ENCODE measurements around the gene LINC00237. TPM values are rescaled to one million over a fixed set of nuclear protein-coding genes. Genes with fewer than 3 reads are reported as not detected.

Gene LINC00237
- total and polyA plus RNA-seq, 2 donors (not counting 1 experiment from before 2014, with no cell fraction given), result 0.07 TPM; not detected in 1

DNA sequence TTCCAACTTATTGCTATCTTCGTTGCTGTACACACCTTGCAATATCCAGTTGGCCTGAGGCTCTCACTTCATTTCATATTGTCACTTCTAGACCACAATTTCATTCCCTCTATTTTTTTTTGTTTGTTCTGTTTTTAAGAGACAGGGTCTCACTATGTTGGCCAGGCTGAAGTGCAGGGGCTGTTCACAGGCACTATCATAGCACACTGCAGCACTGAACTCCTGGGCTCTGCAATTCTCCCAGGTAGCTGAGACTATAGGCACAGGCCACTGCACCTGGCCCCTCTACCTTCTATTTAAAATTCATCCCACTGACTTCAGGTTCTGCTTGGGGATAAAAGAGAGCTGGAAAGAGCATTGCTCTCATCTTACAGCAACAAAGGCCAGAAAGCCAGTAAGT lies 4.7 kb upstream of the LINC00237 start:
- CTCF ChIA-PET, result no interaction called here
- Histone ChIP-seq H3K4me2 (replicated peaks; ENCODE audit: low read depth, low read length, poor library complexity, severe bottlenecking) (no peak overlapping the region), H3K9ac (ENCODE audit: low read length) (no peak overlapping the region), H2AFZ (ENCODE audit: insufficient read depth, low read depth, low read length, poor library complexity, severe bottlenecking) (no peak overlapping the region), H3K79me2 (ENCODE audit: control insufficient read depth, insufficient read depth, low read length) (no peaks in the 10 kb centered on the region), H3K4me3 (ENCODE audit: control extremely low read depth in 1 of 5, extremely low read depth in 1 of 5, insufficient read depth in 1 of 5, low read depth in 2 of 5, low read length in 4 of 5) (no peak overlapping the region), H4K20me1 (ENCODE audit: control insufficient read depth, insufficient read depth, low read length, poor library complexity, severe bottlenecking) (no peaks in the 10 kb centered on the region), H3K27ac (ENCODE audit: low read length in 2 of 2) (no peak overlapping the region), H3K9me3 (ENCODE audit: control extremely low read depth in 1 of 3, control insufficient read depth in 2 of 3, insufficient read depth in 1 of 3, low read length in 2 of 3) (peaks cover 0 to 8% (median 1%) of the 10 kb centered on the region in 3 donors), H3K27me3 (replicated peaks in 1 of 4; ENCODE audit: control extremely low read depth in 1 of 4, control insufficient read depth in 3 of 4, insufficient read depth in 4 of 4, low read length in 3 of 4) (peaks cover 0 to 43% (median 37%) of the 10 kb centered on the region in 4 experiments), H3K36me3 (replicated peaks in 1 of 2; ENCODE audit: control extremely low read depth in 1 of 2, control insufficient read depth in 1 of 2, extremely low read depth in 1 of 2, insufficient read depth in 2 of 2, low read length in 1 of 2) (no peaks in the 10 kb centered on the region), H3K4me1 (ENCODE audit: control insufficient read depth in 2 of 2, insufficient read depth in 2 of 2, low read length in 2 of 2) (peaks cover 5% of the 10 kb centered on the region in 2 donors)
- no peak for DNase-seq
- POLR2A ChIA-PET, result no interaction called here
- intact Hi-C loops (cut with micrococcal nuclease), result no loop called here
- no peak for ATAC-seq (ENCODE audit: low read depth)
- H3K4me3 Mint-ChIP-seq, result no peak overlapping the region
- no peak for TF ChIP-seq EZH2 (IDR thresholded peaks at IDR 0.05; ENCODE audit: borderline replicate concordance, insufficient read depth, low read depth, low read length, poor library complexity, severe bottlenecking)
- TF ChIP-seq, protein P1, sequence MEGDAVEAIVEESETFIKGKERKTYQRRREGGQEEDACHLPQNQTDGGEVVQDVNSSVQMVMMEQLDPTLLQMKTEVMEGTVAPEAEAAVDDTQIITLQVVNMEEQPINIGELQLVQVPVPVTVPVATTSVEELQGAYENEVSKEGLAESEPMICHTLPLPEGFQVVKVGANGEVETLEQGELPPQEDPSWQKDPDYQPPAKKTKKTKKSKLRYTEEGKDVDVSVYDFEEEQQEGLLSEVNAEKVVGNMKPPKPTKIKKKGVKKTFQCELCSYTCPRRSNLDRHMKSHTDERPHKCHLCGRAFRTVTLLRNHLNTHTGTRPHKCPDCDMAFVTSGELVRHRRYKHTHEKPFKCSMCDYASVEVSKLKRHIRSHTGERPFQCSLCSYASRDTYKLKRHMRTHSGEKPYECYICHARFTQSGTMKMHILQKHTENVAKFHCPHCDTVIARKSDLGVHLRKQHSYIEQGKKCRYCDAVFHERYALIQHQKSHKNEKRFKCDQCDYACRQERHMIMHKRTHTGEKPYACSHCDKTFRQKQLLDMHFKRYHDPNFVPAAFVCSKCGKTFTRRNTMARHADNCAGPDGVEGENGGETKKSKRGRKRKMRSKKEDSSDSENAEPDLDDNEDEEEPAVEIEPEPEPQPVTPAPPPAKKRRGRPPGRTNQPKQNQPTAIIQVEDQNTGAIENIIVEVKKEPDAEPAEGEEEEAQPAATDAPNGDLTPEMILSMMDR (IDR thresholded peaks at IDR 0.05), result no peak
- no peaks in the 10 kb centered on the region for H3K9me3 Mint-ChIP-seq (ENCODE audit: insufficient read depth)
- no CpG with 5 or more reads among the region's 1 CpG for WGBS (ENCODE audit: insufficient coverage)
- peaks cover 66% of the 10 kb centered on the region for H3K27me3 Mint-ChIP-seq
- no peak overlapping the region for H3K27ac Mint-ChIP-seq
- peaks cover 4% of the 10 kb centered on the region for H3K4me1 Mint-ChIP-seq

DNA sequence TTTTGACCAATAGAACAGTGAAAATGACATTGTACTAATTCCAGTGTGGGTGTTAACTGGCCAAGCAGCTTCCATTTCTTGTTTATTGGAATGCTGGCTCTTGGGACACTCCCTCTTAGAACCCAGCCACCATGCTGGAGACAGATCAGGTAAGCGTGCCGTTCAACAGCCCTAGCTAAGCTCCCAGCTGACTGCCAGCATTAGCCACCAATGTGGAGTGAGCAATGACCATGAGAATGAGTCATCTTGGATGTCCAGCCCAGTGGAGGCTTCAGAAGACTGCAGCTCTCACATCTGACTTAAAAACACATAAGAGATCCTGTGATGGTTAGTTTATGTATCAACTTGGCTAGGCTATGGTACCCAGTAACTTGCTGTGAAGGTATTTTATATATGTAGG lies 3.0 kb upstream of the LINC00237 start:
- intact Hi-C loops (cut with micrococcal nuclease), result no loop called here

More for the DNA sequence above, 3.0 kb upstream of the LINC00237 start:
- TF ChIP-seq, protein P1 (IDR thresholded peaks at IDR 0.05), result no peak
- TF ChIP-seq EZH2 (IDR thresholded peaks at IDR 0.05; ENCODE audit: borderline replicate concordance, insufficient read depth, low read depth, low read length, poor library complexity, severe bottlenecking), result no peak
- Histone ChIP-seq H3K79me2 (ENCODE audit: control insufficient read depth, insufficient read depth, low read length) (no peaks in the 10 kb centered on the region), H3K9ac (ENCODE audit: low read length) (no peak overlapping the region), H3K4me2 (replicated peaks; ENCODE audit: low read depth, low read length, poor library complexity, severe bottlenecking) (no peak overlapping the region), H3K9me3 (ENCODE audit: control extremely low read depth in 1 of 3, control insufficient read depth in 2 of 3, insufficient read depth in 1 of 3, low read length in 2 of 3) (peaks cover 1 to 24% (median 5%) of the 10 kb centered on the region in 3 donors), H3K36me3 (replicated peaks in 1 of 2; ENCODE audit: control extremely low read depth in 1 of 2, control insufficient read depth in 1 of 2, extremely low read depth in 1 of 2, insufficient read depth in 2 of 2, low read length in 1 of 2) (no peaks in the 10 kb centered on the region), H3K4me3 (ENCODE audit: control extremely low read depth in 1 of 5, extremely low read depth in 1 of 5, insufficient read depth in 1 of 5, low read depth in 2 of 5, low read length in 4 of 5) (no peak overlapping the region), H2AFZ (ENCODE audit: insufficient read depth, low read depth, low read length, poor library complexity, severe bottlenecking) (no peak overlapping the region), H3K27me3 (replicated peaks in 1 of 4; ENCODE audit: control extremely low read depth in 1 of 4, control insufficient read depth in 3 of 4, insufficient read depth in 4 of 4, low read length in 3 of 4) (peaks cover 0 to 58% (median 46%) of the 10 kb centered on the region in 4 experiments), H3K4me1 (ENCODE audit: control insufficient read depth in 2 of 2, insufficient read depth in 2 of 2, low read length in 2 of 2) (peaks cover 12 to 22% of the 10 kb centered on the region in 2 donors), H4K20me1 (ENCODE audit: control insufficient read depth, insufficient read depth, low read length, poor library complexity, severe bottlenecking) (no peaks in the 10 kb centered on the region), H3K27ac (ENCODE audit: low read length in 2 of 2) (no peak overlapping the region)
- Mint-ChIP-seq H3K9me3 (ENCODE audit: insufficient read depth) (no peaks in the 10 kb centered on the region), H3K4me1 (peaks cover 7% of the 10 kb centered on the region), H3K4me3 (no peak overlapping the region), H3K27ac (no peak overlapping the region), H3K27me3 (peaks cover 62% of the 10 kb centered on the region)
- WGBS (ENCODE audit: insufficient coverage), result no CpG with 5 or more reads among the region's 2 CpGs
- no peak for ATAC-seq (ENCODE audit: low read depth)
- CTCF ChIA-PET, result no interaction called here
- no peak for DNase-seq
- POLR2A ChIA-PET, result no interaction called here

Measured in B cell (primary cell).